ENCODE data around the gene MUC6.

The MUC6 gene

DNA sequence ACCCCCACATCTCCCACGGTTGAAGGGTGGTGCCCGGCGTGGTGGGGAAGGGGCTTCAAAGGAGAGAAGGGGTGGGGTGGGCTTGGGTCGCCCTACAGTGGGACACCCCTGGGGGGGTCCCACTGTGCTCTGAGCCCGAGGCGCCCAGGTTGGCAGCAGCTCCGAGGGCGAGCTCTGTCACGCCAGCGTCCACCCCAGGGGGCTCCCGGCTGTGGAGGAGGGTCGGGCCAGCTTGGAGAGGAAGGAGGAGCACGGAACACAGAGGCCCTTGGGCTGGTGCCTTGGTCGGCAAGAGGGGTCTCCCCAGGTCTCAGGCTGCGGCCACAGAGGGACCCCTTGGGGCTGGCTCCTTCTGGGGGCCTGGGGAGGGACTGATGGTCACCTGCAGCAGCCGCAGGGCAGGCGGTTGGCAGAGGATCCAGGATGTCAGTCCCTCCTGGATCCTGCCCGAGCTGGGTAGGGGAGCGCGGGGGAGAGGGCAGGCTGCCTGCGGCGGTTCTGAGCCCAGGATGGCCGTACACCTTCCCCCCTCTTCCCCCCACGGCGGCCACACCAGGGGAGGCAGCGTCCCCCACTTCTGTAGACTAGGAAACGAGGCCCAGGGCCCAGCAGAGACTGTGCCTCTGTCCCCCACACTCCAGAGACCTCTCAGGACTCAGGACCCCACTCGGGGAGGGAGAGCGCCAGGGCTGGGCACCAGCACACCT, 788 bp downstream of the MUC6 start:
- DNase-seq = no peak

GRCh38 chr11:1034456-1035295, 1.8 kb downstream of the MUC6 start:
- DNase-seq = no peak

DNA sequence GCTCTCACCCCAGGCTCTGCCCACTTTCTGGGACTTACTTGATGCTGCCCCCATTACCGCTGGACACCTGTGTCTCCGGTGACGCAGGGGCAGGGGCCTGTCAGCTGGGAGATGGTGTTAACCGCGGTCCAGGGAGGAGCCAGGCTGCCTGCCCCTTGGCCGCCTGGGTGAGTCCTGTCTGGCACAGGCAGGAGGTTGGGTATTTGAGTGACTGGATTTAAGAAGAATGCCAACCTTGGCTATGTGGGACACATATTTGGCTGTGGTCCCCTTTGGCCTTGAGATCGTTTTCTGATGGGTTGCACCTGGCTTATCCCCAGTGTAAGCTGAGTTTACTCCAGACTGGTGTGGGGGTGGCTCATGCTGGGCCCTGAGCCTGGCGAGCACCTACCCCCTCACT, 2.5 kb downstream of the MUC6 start:
- no peak for DNase-seq

DNA sequence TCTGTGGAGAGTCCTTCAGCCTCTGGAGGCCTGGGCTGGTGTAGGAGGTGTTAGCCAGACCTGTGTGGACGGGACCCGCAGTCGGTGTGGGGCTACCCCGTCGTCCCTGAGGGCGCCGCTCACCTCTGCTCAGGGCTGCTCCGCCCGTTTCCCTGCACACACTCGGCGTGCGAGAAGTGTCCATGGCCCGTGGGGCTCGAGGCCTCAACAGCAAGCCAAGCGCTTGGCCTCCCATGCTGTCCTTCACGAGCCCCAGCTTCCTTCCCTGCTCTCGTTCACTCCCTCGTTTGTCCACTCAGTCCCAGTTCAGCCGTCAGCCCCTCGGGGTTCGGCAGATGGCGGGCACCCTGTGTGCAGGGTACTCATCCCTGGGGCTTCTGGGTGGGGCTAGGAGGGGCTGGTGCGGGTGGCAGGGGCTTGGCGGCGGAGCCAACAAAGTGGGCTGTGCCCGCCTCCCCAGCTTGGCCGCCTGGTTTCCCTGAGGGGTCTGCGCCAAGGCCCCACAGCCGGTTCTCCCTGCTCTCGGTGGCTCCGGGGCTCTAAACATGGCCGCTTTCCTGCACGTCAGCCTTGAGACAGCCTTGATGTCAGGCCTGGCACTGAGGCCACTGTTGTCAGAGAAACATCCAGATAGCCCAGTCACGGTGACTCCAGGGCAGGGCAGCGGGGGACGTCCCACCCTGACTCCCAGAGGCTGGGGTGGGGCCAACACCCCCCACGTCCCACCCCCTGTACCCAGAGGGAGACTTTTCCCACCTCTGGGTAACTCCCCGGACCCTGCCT, 3.3 kb downstream of the MUC6 start:
- no peak for DNase-seq

- DNase-seq = no peak
Observed at GRCh38 chr11:1032310-1032891, 4.1 kb downstream of the MUC6 start.

DNA sequence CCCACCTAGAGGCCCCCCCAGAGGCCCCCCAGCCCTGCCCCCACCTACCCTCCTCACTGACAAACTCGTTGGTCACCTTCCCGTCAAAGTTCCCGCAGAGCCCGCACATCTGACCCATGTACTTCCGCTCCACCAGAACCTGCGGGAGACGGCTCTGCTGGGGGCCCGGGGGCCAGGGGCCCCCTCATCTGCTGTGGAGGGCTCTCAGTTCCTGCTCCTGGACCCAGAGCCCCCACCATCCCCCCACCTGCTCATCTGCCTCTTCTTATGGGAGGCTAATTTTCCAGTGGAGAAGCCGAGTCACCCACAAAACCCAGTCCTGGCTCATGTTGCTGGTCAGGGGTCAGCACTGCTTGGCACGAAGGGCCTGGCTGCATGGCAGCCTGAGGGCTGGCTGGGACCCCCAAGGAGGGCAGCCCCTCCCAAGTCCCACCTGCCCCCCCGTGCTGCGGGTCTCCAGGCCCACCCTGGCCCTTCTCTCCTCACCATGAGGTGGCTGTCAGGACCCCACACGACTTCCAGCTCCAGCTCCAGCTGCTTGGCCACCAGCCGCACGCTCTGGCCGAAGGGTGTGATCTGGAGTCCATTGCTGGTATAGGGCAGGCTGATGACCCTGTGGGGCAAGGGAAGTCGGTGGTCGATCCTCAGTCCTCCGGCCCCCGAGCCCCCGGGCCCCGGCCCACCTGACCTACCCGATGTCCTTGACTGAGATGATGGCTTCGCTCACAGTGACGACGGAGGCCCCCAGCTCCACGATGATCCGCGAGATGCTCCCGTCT, 5.2 kb downstream of the MUC6 start:
- no peak for DNase-seq

DNA sequence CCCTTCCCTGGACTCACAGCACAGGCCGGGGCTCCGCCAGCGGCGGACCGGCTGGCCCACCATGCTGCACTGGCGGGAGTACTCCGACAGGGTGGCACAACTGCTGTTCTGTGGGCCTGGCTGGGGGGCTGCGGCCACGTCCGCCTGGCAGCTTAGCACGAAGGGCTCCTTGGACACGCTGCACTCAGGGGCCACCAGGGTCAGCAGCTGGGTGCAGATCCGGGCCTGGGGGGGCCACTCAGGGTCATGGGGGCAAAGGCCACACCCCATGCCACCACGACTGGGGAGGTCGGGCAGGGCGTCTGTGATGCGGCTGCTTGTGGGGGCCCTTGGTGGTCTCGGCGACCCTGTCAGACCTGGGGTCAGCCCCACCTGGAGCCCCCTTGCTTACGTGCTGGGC, 6.0 kb downstream of the MUC6 start:
- DNase-seq = no peak

GRCh38 chr11:1030086-1030485, 6.4 kb downstream of the MUC6 start:
- no peak for DNase-seq

GRCh38 chr11:1029654-1030053, 6.9 kb downstream of the MUC6 start:
- no peak for DNase-seq

- DNase-seq = no peak
Observed at GRCh38 chr11:1029051-1029450, 7.5 kb downstream of the MUC6 start.

- no peak for DNase-seq
Observed at GRCh38 chr11:1028616-1029015, 7.9 kb downstream of the MUC6 start.

DNA sequence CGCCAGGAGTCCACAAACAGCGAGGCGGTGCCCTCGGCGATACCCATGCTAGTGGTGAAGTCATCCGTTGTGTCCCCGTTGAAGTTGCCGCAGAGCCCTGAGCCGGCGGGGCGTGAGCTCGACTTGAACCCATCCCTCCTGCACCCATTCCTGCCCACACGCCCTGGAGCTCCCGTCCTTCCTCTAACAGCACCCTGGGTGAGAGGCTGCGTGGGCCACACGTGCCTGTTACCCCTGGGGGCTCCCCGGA, 8.3 kb downstream of the MUC6 start:
- DNase-seq = no peak

DNA sequence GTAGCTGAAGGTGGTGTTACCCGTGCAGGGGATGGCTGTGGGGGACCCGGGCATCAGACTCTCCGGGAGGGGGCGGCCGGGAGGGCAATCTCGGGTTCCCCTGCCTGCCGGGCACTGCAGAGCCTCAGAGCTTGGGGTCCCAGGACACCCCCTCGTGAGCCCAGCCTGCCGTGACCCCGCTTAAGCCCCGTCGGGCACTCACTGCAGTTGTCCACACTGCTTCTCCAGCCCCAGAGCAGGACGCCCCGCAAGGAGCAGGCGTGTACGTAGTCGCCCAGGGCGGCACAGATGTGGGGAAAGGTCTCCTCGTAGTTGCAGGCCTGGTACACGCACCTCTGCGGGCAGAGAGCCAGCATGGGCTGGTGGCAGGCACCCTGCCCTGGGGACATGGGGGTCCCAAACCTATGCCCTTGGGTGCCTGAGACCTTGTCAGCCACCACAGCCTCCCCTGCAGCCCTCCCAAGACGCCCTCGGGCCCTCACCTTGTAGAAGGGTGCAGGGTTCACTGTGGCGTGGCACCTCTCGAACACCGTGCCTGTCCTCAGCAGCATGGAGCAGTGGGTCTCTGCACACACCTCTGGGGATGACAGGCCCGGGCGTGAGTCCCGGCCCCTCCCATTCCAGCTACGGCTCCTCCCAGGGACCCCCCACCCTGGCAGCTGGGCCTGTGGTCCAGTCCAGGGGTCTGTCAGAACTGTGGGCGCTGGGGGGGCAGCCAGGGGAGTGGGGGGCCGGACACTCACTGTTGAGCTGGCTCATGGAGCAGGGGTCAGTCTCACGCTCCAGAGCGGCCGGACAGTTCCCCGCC, 8.8 kb downstream of the MUC6 start:
- DNase-seq = no peak

GRCh38 chr11:1026641-1027482, 9.7 kb downstream of the MUC6 start:
- DNase-seq = no peak

GRCh38 chr11:1026163-1026450, 10.4 kb downstream of the MUC6 start:
- no peak for DNase-seq

GRCh38 chr11:1025410-1026162, 10.9 kb downstream of the MUC6 start:
- DNase-seq = no peak

DNA sequence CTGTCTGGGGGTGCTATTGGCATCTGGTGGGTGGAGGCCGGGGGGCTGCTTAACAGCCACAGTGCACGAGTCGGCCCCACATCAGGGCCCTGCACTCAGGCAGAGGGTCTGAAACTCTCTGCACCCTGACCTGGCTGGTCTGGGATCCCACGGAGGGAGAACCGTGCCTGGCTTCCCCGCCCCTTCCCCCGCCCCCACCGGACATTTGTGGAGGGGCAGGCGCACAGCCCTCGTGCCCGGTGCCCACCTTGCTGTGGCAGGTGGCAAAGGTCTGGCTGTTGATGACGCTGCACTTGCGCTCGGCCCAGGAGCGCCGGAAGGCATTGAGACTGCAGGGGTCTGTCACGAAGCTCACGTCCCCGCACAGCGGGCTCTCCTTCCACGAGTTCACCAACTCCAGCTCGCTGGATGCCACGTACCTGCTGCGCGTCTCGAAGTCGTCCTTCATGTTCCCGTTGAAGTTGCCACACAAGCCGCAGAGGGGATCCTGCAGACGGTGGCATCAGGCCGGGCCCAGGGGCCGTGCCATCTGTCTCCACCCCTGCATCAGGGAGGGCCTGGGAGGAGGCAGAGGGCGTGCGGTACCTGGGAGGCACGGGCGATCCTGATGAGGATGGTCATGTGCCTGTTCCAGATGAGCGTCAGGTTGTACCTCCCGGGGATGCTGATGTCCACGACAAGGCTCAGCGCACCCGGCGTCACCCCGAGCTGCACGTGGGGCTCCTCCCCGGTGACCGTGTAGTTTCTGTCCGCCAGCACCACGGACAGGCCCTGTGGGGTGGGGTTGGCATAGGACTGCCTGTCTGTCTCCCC, 11.7 kb downstream of the MUC6 start:
- DNase-seq = no peak

DNA sequence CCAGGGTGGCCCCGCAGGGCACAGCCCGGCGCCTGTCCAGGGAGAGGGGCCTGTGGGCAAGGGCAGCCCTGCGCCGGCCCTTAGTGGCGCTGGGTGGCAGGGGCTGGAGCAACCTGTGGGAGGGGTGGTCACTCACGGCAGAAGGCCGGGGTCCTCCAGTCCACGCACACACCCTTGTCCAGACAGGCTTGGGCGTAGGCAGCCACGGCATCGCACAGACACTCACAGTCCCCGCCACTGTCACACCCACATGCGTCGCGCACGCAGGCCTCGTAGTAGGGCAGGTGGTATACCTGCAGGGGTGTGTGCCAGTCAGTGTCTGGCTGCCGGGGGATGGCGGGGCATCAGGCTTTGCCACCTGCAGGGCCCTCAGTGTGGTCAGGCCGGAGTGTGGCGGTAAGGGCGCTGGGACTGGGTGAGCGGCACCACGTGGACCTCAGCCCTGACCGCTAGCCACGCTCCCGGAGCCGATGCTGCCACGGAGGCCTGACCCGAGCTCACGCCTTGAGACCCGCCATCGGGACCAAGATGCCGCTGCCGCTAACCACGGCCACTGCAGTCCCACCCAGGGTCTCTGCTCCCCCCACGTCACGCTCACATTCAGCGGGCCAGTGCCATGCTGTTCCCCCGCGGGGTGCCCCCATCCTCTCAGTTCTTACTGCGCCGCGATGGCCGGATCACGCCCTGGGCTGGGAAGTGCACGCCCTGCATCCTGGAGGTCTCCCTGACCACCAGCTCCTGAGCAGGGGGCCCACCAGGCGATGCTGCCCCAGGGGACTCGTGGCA, 12.5 kb downstream of the MUC6 start:
- no peak for DNase-seq

All from suppressor macrophage (primary cell).